ENCODE results near the gene TFDP3. TPM values are rescaled to one million over a fixed set of nuclear protein-coding genes. Genes with fewer than 3 reads are reported as not detected.

TFDP3 gene
- total RNA-seq, 1 donor from 2014 or later, result not detected

- H3K9me3 ChIP-seq, result peaks cover 4% of the 10 kb centered on the region
- H3K36me3 ChIP-seq, result no peaks in the 10 kb centered on the region
- intact Hi-C loops (cut with DNase I), result no loop called here
- no peaks in the 10 kb centered on the region for H3K27me3 ChIP-seq (ENCODE audit: low read depth)
- no peaks in the 10 kb centered on the region for H3K4me1 ChIP-seq
- DNase-seq (no peak), ATAC-seq (no peak)
- no peak for TF ChIP-seq CTCF (IDR thresholded peaks at IDR 0.05)
- H3K27ac ChIP-seq, result no peak overlapping the region
- H3K4me3 ChIP-seq, result no peak overlapping the region
Observed at GRCh38 chrX:133251204-133251603, 33.0 kb upstream of the TFDP3 start.

GRCh38 chrX:133250184-133251100, 32.3 kb upstream of the TFDP3 start:
- no peak for DNase-seq
- ATAC-seq, result no peak

GRCh38 chrX:133249266-133250058, 31.3 kb upstream of the TFDP3 start:
- Histone ChIP-seq H3K27me3 (ENCODE audit: low read depth) (no peaks in the 10 kb centered on the region), H3K9me3 (peaks cover 4% of the 10 kb centered on the region), H3K27ac (no peak overlapping the region), H3K4me1 (no peaks in the 10 kb centered on the region), H3K36me3 (no peaks in the 10 kb centered on the region), H3K4me3 (no peak overlapping the region)
- intact Hi-C loops (cut with DNase I), result no loop called here
- no peak for DNase-seq
- TF ChIP-seq CTCF (IDR thresholded peaks at IDR 0.05), result no peak
- ATAC-seq, result no peak

More at GRCh38 chrX:133250184-133251100, 32.3 kb upstream of the TFDP3 start:
- H3K27ac ChIP-seq, result no peak overlapping the region
- H3K9me3 ChIP-seq, result peaks cover 4% of the 10 kb centered on the region
- H3K4me1 ChIP-seq, result no peaks in the 10 kb centered on the region
- H3K4me3 ChIP-seq, result no peak overlapping the region
- H3K27me3 ChIP-seq (ENCODE audit: low read depth), result no peaks in the 10 kb centered on the region
- no peaks in the 10 kb centered on the region for H3K36me3 ChIP-seq
- no peak for TF ChIP-seq CTCF (IDR thresholded peaks at IDR 0.05)
- intact Hi-C loops (cut with DNase I), result no loop called here

- DNase-seq, result no peak
- Histone ChIP-seq H3K27ac (no peak overlapping the region), H3K36me3 (no peaks in the 10 kb centered on the region), H3K4me1 (no peaks in the 10 kb centered on the region), H3K9me3 (peaks cover 4% of the 10 kb centered on the region), H3K27me3 (ENCODE audit: low read depth) (no peaks in the 10 kb centered on the region), H3K4me3 (no peak overlapping the region)
- intact Hi-C loops (cut with DNase I), result no loop called here
- no peak for TF ChIP-seq CTCF (IDR thresholded peaks at IDR 0.05)
- ATAC-seq, result no peak
Observed at GRCh38 chrX:133248177-133248576, 30.0 kb upstream of the TFDP3 start.

GRCh38 chrX:133246921-133247320, 28.8 kb upstream of the TFDP3 start:
- no peak for DNase-seq
- intact Hi-C loops (cut with DNase I), result no loop called here
- Histone ChIP-seq H3K27me3 (ENCODE audit: low read depth) (no peaks in the 10 kb centered on the region), H3K4me3 (no peak overlapping the region), H3K36me3 (no peaks in the 10 kb centered on the region), H3K4me1 (no peaks in the 10 kb centered on the region), H3K9me3 (peaks cover 4% of the 10 kb centered on the region), H3K27ac (no peak overlapping the region)
- no peak for TF ChIP-seq CTCF (IDR thresholded peaks at IDR 0.05)
- ATAC-seq, result no peak
